Lower leg skin (tissue), 3 donors: ENCODE measurements around the gene ATG7.

Source experiments
- POLR2A ChIP-seq, 2 donors: fragments of 450-650 bp; IDR thresholded peaks; one replicate each; pipeline ENCODE4 v1.6.1; 2016 to 2017; ENCODE audit warnings: antibody characterized with exemption in 2 of 2, mild to moderate bottlenecking in 1 of 2, moderate library complexity in 1 of 2
- TF ChIP-seq, protein P1 (sequence below), 3 donors: fragments of 450-650 bp; IDR thresholded peaks; one replicate each; pipeline ENCODE4 v1.5.1; 2016; ENCODE audit warnings: antibody characterized with exemption in 3 of 3, mild to moderate bottlenecking in 3 of 3, moderate library complexity in 2 of 3

DNA sequence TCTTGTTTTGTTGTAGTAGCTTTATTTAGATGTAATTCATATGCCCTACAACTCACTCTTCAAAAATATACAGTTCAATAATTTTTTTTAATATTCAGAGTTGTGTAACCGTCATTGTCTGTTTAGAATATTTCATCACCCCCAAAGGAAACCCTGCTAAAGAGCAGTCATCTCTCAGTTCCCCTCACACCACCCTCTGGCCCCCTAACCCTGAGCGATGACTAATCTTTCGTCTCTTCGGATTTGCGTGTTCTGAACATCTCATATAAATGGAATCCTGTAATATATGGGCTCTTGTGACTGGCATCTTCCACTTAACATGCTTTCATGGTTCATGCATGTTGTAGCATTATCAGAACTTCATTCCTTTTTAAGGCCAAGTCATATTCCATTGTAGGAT is 183.8 kb downstream of the ATG7 start:
- TF ChIP-seq, protein P1, sequence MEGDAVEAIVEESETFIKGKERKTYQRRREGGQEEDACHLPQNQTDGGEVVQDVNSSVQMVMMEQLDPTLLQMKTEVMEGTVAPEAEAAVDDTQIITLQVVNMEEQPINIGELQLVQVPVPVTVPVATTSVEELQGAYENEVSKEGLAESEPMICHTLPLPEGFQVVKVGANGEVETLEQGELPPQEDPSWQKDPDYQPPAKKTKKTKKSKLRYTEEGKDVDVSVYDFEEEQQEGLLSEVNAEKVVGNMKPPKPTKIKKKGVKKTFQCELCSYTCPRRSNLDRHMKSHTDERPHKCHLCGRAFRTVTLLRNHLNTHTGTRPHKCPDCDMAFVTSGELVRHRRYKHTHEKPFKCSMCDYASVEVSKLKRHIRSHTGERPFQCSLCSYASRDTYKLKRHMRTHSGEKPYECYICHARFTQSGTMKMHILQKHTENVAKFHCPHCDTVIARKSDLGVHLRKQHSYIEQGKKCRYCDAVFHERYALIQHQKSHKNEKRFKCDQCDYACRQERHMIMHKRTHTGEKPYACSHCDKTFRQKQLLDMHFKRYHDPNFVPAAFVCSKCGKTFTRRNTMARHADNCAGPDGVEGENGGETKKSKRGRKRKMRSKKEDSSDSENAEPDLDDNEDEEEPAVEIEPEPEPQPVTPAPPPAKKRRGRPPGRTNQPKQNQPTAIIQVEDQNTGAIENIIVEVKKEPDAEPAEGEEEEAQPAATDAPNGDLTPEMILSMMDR (IDR thresholded peaks at IDR 0.05): no peak
- no peak for TF ChIP-seq POLR2A (IDR thresholded peaks at IDR 0.05)
